Measurements from ENCODE around the gene TENM3. TPM values are rescaled to one million over a fixed set of nuclear protein-coding genes. Genes with fewer than 3 reads are reported as not detected.

Gene TENM3
- polyA plus RNA-seq, 4 donors = 15.2 to 18.5 (median 17.5) TPM

GRCh38 chr4:182547435-182547834, 304.2 kb downstream of the TENM3 start:
- DNase-seq (ENCODE audit: low read depth in 4 of 4, low spot score in 3 of 4) = no peak

DNA sequence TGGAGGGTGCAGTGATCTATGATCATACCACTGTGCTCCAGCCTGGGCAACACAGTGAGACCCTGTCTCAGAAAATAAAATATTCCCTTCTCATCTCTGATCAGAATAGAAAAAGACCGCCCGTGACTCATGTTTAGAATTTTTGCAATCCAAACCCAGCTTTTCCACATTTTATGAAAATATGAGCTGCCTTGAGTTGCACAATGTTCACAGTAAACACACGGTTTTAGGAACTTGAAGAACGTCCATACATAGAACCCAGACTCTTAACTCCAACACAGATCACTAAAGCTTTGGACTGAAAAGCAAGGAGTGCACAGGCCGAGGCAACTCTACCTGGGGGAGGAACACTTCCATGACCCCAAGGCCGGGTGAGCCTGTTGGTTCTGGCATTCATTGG, 305.0 kb downstream of the TENM3 start:
- DNase-seq (ENCODE audit: low read depth in 4 of 4, low spot score in 3 of 4) = no peak

DNA sequence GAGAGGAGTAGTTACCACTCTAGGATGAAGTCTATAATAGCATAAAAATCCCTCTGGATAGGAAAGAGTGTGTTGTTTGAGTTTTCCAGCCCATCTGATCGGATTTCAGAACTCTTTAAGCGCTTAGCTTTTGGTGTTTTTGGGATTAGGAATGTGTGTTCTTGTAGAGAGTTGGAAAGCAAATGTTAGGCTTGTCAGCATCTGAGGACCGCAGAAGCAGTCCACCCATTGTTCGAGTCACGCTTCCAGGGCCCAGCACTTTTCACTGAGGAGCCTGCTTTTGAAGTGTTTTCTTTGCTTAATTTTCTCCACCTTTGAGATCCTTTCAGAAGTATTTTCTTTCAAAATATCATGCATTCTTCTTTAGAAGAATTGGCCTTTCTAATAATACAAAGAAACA, 306.2 kb downstream of the TENM3 start:
- DNase-seq (ENCODE audit: low read depth in 4 of 4, low spot score in 3 of 4) = no peak

DNA sequence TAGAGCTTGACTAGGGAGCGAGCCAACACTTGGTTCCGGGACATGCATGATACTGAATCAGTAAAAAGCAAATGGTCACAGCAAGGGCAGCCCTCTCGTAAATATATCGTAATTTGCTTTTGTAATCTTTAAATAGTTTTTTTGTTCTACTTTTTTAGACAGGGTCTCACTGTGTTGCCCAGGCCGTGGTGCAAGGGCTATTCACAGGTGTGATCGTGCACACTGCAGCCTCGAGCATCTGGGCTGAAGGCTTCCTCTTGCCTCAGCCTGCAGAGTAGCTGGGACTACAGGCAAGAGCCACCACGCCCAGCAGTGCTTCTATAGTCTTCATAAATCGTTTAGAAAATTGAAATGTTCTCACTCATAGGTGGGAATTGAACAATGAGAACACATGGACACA, 309.7 kb downstream of the TENM3 start:
- DNase-seq (ENCODE audit: low read depth in 4 of 4, low spot score in 3 of 4) = no peak

GRCh38 chr4:182553653-182554052, 310.5 kb downstream of the TENM3 start:
- DNase-seq (ENCODE audit: low read depth in 4 of 4, low spot score in 3 of 4) = no peak

GRCh38 chr4:182554736-182555135, 311.5 kb downstream of the TENM3 start:
- DNase-seq (ENCODE audit: low read depth in 4 of 4, low spot score in 3 of 4) = no peak

- DNase-seq (ENCODE audit: low read depth in 4 of 4, low spot score in 3 of 4) = peak in 1 of 4 donors; percentile 19
These were observed 312.8 kb downstream of the TENM3 start for GRCh38 chr4:182555997-182556418.

DNA sequence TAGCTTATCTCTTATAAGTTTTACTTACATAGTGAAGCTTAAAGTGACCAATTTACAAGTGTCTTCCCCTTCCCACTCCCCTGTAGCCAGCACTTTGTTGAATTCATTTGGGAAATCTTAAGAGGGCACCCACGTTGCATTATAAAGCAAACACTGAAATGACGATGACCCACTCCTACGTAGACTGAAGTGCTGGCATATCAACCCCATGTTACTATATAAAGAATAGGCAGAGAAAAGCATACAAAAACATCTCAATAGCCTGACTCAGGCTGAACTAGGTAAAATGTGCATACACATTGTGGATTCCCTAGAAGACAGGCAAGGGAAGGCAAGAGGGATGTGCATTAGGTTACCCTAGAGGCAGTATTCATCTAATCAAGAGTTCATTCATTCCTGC, 313.4 kb downstream of the TENM3 start:
- no peak for DNase-seq (ENCODE audit: low read depth in 4 of 4, low spot score in 3 of 4)

DNA sequence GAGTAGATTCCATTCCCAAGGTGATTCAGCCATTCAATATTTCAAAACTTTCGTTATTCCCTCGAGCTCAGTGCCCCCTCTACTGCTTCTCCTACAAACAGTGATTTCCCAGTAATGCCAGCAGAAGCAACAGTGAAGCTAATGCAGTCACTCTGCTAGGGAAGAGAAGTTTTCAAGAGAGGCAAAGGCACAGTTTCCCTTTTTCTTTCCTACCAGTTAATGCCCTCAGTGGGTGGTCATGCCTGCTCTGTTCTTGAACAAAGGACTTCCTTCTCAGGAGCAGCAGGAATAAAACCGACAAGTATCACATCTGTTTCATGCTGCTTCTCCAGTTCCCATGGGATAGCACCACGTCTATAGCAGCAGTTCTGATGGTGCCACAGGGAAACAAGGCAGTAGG, 317.2 kb downstream of the TENM3 start:
- no peak for DNase-seq (ENCODE audit: low read depth in 4 of 4, low spot score in 3 of 4)

- no peak for DNase-seq (ENCODE audit: low read depth in 4 of 4, low spot score in 3 of 4)
These were observed 319.1 kb downstream of the TENM3 start for GRCh38 chr4:182562350-182562749.

- no peak for DNase-seq (ENCODE audit: low read depth in 4 of 4, low spot score in 3 of 4)
These were observed 321.6 kb downstream of the TENM3 start for GRCh38 chr4:182564724-182565369.

DNA sequence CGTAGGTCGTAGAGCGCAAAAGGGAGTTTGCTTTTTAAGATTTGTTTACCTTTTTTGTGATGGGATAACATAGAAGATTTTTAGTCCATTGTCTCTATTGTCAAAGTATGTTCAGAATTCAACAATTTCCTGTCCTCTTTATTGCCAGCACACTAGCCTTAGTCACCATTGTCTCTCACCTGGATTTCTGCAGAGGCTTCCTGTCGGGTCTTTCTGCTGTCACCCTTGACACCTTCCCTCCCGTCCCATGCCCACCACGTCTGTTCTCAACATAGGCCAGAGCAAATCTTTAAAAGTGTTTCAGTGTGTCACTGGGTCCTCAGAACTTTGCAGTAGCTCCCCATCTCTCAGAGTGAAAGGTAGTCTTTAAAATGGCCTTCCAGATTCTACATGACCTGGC, 323.9 kb downstream of the TENM3 start:
- DNase-seq (ENCODE audit: low read depth in 4 of 4, low spot score in 3 of 4) = no peak

DNA sequence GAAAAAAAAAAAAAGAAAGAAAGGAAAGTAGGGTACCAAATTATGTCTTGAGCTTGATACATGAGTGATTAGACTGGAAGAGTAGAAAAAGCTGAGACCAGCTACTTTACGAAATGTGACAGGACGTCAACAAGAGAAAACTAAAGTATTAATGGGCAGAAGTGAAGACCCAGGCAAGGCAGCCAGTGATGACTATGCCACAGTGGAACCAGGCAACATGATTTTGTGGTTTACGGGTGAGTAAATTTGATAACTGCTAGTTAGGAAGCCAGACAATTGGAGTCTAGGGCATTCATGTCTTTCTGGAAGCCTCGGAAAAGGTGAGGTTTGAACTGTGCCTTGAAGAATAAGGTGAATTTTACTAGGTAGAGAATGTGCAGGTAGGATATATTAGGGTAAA, 326.4 kb downstream of the TENM3 start:
- DNase-seq (ENCODE audit: low read depth in 4 of 4, low spot score in 3 of 4) = no peak

- DNase-seq (ENCODE audit: low read depth in 4 of 4, low spot score in 3 of 4) = no peak
These were observed 331.5 kb downstream of the TENM3 start for GRCh38 chr4:182574706-182575105.

DNA sequence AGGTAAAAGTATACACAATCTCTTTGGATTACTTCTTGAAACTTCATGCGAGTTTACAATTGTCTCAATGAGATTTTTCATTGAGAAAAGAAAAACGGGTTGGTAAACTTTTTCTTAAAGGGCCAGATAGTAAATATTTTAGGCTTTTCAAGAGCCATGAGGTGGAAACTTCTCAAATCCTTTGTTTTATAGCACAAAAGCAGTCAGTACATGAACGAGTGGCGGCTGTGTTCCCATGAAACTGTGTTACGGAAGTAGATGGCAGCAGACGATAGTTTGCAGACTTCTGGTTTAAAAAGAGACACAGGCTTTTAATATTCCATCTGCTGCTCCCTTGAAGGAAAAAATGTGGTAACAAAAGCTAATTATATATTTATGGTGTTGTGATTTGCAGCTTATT, 332.0 kb downstream of the TENM3 start:
- DNase-seq (ENCODE audit: low read depth in 4 of 4, low spot score in 3 of 4) = no peak

GRCh38 chr4:182576601-182577289, 333.5 kb downstream of the TENM3 start:
- DNase-seq (ENCODE audit: low read depth in 4 of 4, low spot score in 3 of 4) = no peak

DNA sequence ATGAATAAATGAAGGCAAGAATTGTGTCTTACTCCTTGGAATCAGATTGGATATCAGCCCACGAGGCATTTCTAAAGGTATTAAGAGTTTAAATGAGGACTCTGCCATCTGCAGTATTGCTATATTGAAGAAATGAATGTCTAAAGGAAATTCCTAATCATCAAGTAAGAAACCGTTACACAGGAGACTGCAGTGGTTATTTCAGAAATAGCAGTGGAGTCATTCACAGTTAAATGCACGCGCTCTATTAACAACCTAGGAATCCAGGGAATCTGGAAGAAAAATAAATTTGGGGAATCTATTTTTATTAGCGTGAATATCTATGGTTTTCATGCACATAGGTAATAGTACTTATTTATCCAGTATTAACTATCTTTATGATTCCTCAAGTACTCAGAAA, 334.2 kb downstream of the TENM3 start:
- DNase-seq (ENCODE audit: low read depth in 4 of 4, low spot score in 3 of 4) = no peak

GRCh38 chr4:182578402-182578801, 335.2 kb downstream of the TENM3 start:
- no peak for DNase-seq (ENCODE audit: low read depth in 4 of 4, low spot score in 3 of 4)

DNA sequence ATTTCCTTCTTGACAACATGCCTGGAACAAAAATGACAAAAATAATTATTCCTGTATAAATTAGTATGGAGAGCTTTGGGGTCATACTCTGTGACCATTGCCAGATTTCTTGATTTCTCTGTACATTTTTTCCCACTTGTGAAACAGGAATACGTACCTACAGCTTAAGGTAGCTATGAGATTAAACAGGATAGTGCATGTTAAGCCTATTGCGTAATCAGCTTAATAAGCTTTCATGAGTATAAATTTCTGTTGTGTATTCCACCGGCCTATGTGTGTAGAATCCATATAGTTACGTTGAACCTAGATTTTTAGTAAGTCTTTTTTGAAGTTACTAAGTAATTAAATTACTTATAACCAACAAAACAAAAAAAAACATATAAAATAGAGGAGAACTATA, 339.0 kb downstream of the TENM3 start:
- no peak for DNase-seq (ENCODE audit: low read depth in 4 of 4, low spot score in 3 of 4)

- DNase-seq (ENCODE audit: low read depth in 4 of 4, low spot score in 3 of 4) = no peak
These were observed 340.7 kb downstream of the TENM3 start for GRCh38 chr4:182583703-182584415.

DNA sequence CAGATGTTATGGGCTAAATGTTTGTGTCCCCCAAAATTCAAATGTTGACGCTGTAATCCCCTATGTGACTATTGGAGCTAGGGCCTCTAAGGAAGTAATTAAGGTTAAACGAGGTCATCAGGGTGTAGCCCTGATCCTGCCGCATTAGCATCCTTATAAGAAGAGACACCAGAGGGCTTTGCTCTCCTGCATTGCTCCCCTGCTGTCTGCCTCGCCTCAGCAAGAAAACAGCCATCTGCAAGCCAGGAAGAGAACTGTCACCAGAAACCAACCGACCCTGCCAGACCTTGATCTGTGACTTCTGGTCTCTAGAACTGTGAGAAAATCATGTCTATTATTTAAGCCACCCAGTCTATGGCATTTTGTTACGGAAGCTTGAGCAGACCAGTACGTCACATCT, 342.1 kb downstream of the TENM3 start:
- no peak for DNase-seq (ENCODE audit: low read depth in 4 of 4, low spot score in 3 of 4)

- DNase-seq (ENCODE audit: low read depth in 4 of 4, low spot score in 3 of 4) = no peak
These were observed 345.9 kb downstream of the TENM3 start for GRCh38 chr4:182589100-182589499.
